NCI-H1048 (cell line): ENCODE results near the gene NBPF3.
"Not testable (repeated sequence)": the region's sequence is repeated elsewhere in the genome, so short reads cannot be mapped to it uniquely, and the experiment has no call there.

Source experiments
- DNase-seq: peaks from one replicate; lab custom pipeline; 2025; lab: John Stamatoyannopoulos, UW

Gene NBPF3

DNA sequence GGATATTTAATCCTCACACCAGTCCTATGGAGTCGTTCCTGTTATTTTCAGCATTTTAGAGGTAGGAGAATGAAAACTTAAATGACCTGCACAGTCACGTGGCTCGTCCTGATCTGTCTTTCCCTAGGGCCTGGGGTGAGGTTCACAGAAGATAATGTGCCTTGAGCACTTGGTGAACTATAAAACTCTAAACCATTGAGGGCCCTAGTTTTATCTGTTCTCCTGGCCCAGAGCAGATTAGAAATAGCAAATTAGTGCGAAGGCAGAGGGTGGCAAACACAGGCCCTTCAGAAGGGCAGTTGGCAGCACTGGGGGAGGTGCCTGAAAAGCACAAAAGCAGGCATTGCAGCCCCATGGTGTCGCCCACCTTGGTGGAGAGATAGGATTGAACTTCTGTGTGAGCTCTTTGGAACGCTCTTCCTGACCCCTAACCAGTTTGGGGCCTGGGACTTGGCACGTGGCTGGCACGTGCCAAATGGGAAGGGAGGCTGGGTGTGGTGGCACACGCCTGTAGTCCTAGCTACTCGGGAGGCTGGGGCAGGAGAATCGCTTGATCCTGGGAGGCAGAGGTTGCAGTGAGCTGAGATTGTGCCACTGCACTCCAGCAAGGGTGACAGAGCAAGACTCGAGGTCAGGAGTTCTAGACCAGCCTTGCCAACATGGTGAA is 1.2 kb upstream of the NBPF3 start:
- DNase-seq, result not testable (repeated sequence)

DNA sequence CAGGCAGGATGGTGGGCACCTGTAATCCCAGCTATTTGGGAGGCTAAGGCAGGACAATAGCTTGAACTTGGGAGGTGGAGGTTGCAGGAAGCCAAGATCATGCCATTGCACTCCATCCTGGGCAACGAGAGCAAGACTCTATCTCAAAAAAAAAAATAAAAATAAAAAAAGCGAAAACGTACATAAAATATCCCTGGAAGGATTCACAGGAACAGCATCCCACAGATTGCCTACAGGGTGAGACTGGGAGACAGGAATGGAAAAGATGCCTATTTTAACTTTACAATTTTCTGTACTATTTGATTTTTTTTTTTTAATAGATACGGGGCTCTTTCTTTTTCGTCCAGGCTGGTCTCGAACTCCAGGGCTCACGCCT is 604 bp upstream of the NBPF3 start:
- no peak for DNase-seq

DNA sequence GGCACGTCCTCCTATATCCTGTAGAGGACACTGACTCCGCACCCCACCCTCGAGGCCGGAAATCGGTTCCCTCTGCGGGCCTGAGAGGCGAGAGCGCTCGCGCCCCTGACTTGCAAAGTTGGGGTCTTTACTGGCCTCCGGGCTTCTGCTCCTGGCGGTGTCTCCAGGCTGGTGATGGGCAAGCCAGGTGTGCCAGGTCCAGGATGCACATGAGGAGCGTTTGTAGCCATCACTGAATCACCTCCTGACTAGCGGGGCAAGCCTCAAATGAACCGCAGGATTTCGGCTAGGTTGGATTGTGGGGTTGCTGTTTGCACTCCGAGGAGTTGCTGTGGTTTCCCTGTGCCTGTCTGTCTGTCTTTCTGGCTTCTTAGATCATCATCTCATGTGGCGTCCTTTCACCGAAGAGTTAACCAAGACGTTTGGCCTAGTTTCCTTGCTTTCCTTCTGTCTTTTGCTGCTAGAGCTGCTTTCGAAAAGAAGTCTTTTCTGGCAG is 741 bp downstream of the NBPF3 start:
- DNase-seq, result not testable (repeated sequence)

DNA sequence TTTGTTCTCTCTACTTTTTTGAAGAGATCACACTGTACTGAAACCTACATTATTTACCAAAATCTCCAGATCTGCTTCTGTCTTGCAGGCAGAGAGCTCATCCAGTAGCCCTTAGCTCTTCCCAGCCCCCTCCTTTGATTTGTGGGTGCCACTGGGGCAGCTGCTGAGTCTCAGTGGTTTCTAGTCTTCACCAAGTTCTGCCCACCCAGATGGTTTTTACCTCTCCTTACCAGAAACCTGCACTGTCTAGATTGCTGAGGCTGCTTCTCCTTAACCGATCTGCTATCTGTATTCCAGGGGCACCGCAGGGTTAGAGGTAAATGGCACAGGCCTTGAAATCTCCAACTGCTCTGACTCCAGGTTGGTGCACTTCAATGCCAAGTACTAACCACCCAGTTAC is 6.7 kb downstream of the NBPF3 start:
- not testable (repeated sequence) for DNase-seq

DNA sequence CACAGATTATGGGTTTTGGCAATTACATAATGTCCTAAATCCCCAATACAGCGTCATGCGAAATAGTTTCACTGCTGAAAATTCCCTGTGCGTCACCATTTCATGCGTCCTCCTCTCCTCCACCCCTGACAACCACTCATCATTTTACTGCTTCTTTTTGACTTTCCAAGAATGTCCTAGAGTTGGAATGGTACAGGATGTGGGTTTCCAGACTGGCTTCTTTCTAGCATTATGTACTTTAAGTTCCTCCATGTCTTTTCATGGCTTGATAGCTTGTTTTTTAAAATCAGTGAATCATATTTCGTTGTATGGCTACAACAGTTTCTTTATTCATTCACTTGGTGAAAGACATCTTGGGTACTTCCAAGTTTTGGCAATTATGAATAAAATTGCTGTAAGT is 7.4 kb downstream of the NBPF3 start:
- no peak for DNase-seq

DNA sequence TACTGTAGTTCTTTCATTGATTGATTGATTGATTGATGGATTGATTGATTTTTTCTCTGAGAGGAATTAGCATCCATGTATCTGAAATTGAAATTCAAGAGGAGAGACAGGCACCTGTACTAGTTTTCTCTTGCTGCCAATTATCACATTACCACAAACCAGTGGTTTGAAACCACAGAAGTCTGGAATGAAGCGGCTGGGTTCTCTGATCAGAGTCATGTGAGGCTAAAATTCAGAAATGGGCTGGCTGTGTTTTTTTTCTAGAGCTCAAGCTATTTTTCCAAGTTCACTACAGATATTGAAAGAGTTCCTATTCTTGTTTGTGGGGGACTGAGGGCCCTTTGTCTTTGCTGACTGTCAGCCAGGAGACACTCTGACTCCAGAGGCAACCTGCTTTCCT is 10.0 kb downstream of the NBPF3 start:
- no peak for DNase-seq

DNA sequence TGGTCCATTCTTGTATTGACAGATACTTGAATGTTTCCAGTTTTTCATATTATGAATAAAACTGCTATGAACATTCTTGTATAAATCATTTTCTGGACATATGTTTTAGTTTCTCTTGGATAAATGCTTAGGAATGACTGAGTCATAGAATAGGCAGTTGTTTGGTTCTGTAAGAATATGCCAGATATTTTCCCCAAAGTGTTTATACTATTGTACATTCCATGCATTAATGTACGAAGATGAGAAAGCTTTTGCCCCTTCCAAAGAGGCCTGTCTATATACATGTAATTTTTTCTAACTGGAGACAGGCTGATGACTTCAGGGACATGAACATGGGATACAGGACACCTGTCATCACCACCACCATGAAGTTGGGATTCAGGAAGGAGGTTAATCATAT is 11.3 kb downstream of the NBPF3 start:
- DNase-seq, result no peak

DNA sequence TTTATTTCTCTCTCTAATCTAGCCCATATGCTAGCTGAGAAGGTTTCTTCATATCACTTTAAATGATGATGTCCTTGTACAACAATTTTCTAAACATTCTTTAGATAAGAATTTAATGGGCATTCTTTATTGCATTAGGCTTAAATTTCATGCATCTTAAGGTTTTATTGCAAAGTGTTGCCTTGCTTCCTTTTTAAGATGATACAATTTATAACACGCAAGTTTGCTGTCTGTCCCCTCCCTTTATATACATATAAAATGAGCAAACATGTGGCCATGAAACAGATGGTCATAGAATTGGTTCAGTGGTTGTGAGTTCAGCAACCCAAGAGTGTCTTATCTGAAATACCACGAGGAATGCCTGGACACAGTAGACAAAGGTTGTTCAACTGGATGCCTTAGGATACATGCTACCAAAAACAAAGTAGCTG is 12.1 kb downstream of the NBPF3 start:
- no peak for DNase-seq

DNA sequence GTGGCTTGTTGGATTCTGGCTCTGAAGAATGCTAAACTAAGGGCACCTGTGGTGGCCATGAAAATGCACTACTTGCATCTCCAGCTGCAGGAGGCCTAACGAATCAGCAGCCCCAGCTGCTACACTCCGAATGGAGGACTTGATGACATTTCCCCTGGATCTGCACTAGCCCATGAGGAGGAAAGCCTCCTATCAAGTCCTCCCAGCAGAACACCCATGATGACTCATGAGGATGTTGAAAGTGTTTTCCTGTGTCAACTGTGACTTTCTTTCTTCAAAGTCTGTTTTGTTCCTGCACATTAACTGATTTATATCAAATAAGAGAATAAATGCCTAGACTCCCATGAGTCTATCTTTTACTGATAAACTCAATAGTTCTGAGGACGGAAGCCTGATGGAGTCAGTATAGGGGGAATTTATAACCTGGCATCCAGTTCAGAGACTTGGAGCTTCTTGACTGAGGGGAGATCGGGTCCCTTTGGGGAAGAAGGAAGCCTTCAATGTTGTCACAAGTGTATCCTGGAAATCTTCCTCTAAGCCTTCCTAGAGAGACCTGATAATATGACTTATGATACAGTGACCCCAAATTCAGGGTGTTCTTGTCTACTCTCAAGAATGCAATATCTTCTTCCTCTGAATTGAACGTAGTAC is 14.2 kb downstream of the NBPF3 start:
- not testable (repeated sequence) for DNase-seq

DNA sequence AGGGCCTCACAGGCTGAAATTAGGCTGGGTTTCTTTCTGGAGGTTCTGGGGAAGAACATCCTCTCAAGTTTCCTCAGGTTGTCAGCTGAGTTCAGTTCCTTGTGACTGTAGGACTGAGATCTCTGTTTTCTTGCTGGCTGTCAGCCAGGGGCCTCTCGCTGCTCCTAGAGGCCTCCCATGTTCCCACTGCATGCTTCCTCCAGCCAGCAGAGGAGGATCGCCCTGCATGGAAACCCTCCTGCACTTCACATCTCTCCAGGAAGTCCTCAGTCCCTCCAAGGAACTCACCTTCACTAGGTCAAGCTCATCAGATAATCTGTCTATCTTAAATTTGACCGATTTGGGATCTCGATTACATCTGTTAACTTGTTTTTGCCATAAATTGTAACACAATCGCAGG is 15.0 kb downstream of the NBPF3 start:
- not testable (repeated sequence) for DNase-seq

DNA sequence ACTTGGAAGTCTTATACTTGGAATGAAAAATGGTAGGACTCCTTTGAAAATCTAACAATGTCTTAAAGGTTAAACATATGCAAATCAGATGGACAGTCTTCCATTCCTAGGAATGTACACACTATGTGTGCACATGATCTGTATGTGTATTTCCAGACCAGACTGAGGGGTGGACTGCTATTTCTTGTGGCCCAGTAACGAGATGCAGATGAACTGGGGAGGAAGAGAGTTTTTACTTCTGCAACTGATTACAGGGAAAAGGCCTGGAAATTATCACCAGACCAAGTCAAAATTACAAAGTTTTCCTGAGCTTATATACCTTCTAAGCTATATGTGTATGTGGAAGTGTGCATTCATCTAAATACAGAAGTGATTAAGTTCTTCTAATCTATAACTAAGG is 17.7 kb downstream of the NBPF3 start:
- DNase-seq, result no peak

DNA sequence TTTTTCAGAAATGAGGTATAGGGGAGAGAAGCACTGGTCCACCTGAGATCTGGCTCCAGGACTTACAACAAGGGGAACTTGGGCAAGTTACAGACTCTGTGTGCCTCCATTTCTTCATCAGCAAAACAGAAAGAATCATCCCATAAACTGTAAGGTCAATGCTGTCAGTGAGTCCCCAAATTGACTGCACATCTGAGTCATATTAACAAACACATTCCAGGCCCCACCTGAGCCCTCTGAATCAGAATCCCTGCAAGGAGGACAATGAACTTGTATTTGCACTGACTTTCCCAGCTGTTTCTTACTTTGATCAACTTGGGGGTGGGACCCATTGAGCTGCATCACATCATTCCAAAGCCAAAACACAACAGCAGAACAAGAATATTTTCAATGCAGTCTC is 25.2 kb downstream of the NBPF3 start:
- DNase-seq, result not testable (repeated sequence)

DNA sequence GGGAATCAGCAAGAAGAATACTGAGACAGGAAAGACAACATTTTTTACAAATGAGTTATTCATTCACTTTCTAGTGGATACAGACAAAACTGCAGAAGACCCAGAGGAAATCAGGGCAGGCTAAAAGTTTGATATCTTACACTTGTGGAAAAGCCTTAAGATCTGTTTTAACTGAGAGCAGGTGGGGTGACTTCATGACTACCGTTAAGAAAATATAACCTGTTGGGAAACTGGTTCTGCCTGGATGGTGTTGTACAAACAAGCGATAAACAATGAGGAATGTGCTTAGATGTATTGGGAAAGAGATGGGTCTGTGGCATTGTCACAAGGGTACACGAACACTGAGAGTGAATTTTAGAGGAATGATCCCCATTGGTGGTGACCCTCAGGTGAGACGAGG is 28.0 kb downstream of the NBPF3 start:
- DNase-seq, result not testable (repeated sequence)

DNA sequence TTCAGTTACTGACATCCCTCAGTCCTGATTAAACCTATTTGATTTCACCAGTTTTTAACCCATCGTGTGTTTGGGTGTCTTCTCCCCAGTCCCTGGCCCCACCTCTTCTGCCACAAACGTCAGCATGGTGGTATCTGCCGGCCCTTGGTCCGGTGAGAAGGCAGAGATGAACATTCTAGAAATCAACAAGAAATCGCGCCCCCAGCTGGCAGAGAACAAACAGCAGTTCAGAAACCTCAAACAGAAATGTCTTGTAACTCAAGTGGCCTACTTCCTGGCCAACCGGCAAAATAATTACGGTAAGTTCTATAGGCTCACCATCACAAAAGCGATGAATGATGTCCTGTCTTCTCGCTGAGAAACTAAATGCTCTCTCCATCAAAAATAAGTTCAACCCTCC is 28.7 kb downstream of the NBPF3 start:
- no peak for DNase-seq

DNA sequence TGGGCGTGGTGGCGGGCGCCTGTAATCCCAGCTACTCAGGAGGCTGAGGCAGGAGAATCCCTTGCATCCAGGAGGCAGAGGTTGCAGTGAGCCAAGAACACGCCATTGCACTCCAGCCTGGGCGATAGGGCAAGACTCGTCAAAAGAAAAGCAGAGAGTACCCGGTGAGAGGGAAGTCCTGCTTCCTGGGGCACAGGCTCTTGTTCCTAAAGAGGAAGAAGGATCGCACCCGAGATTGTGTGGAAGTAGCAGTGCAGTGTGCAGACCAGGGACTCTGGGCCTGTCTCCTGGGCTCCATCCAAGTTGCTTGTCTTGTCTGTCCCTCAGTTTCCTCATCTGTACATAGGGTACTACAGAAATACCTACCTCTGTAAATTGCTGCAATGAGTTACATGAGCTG is 29.6 kb downstream of the NBPF3 start:
- DNase-seq, result no peak

DNA sequence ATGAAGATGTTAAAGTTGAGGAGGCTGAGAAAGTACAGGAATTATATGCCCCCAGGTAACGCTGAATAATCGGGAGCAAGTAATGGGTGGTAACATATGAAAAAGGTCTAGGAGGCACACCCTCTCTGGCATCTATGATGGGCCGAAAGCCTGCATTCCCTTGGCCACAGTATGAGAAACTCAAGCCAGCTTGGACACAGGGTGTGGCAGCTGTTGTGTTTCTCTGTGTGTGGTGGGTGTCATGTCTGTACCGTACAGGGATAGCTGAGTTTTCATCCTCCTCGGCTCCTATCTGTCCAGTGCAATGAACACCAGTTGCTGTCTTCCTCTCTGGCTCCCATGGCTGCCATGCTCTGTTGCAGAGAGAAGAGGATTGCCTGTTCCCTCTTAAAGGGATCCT is 32.9 kb downstream of the NBPF3 start:
- no peak for DNase-seq

DNA sequence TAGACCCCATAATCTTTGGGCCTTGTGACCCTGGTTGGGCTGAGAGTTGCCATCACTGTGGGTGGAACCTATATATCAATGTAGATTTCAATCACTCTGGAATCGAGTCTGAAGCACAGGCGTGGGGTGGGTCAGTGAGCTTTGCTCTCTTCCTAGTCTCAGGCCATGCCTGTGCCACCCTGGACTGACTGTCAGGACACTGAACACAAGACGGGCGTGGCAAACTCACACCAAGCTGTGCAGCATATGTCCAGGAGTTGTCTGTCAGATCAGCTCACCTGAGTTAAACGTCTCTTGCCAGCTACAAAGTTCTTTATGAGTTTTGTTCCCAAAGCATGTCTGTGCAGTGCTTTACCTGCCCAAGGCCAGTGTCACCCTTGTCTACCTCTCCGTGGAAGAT is 38.4 kb downstream of the NBPF3 start:
- no peak for DNase-seq

DNA sequence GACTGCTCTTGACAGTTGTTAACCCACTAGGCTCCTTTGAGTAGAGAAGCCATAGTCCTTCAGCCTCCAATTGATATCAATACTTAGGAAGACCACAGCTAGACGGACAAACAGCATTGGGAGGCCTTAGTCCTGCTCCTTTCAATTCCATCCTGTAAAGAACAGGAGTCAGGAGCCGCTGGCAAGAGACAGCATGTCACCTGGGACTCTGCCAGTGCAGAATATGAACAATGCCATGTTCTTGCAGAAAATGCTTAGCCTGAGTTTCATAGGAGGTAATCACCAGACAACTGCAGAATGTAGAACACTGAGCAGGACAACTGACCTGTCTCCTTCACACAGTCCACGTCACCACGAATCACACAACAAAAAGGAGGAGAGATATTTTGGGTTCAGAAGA is 43.9 kb downstream of the NBPF3 start:
- DNase-seq, result not testable (repeated sequence)

DNA sequence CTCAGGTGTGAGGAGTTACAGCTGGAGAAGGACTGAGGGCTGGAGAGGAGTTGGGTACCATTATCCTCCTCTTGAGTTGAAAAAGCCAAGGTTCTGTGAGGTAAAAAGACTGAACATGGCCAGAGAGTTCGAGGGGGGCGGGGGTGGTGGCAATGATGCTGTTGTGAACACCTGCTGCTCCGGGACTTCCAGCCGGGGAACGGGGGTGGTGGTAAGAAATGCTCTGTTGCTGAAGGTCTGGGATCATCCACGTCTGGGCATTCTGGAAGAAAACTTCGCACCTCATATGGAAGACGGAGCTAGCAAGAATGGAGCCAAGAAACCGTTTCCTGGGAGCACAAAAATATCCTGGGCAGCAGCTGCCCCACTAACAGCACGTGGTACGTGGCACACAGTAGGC is 49.2 kb downstream of the NBPF3 start:
- DNase-seq, result no peak

DNA sequence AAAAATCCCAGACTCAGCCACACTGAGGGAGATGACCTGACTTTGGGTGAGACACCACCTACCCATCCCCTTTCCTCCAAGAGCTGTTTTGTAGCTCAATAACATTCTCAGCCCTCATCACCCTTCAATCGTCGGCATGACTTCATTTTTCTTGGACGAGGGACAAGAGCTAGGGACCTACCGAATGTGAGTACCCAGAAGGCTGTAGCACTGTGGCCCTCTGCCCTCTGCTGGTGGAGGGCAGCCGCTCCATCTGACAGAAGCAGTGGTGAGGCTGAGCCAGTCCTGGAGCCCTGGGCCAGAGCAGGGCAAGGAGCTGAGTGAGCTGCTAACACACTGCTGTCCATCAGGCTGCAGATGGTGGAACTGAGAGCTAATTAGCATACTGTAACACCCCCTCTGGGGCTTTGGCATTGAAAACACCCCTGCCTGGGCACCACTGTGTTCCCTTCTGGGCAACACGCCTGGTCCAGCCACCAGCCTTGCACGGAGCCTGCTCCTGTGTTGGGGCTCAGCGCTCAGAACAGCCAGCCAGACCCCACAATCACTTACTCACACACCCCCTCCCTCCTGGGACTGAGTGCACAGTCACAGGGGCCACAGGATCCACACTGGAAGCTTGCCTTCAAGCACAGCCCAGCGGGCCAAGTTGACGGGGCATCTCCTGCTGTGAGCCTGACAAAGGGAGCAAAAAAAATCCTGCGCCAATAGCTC is 51.0 kb downstream of the NBPF3 start:
- DNase-seq, result no peak

DNA sequence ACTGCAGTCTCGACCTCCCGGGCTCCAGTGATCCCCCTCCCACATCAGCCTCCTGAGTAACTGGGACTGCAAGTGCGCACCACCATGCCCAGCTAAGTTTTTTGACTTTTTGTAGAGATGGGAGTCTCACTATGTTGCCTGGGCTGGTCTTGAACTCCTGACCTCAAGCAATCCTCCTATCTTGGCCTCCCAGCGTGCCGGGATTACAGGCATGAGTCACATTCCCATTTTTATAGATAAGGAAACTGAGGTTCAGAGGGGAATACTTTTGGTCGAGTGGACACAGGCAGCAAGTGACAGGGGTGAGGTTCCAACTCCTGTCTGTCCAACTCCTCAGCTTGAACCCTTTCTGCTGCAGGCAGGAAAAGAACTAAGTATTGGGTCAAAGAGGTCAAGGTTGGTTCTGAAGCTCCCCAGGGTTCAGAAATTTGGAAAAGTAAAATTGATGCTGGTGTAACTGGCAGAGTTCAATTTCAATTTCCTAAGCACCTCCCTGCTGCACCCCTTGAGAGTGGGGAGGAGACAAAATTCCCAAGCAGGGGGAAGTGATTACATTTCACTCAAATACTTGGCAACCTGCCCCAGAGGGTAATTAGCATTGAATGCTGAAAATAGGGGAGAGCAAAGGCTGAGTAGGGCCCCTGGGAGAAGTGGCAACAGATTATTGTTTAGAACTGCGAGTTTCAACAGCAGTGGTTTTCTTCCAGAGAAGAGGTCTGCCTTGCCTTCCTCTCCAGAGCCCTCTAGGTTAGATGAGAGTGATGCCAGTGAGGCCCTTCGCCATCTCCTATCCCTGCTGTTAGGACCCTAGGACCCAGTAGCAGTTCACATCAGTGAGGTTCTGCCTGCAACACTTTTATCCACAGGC is 51.8 kb downstream of the NBPF3 start:
- no peak for DNase-seq

DNA sequence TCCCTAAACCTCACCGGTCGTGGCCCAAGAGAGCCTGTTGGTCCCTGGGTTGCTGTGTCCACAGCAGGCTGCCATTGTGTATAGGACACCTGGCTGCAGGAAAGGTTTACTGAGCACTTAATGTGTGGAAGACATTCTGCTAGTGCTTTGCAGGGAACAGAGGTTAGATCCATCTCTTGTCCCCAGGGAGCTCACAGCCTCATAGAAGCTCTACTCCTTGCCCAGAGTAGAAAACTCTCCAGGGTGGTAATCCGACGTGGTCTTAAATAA is 52.4 kb downstream of the NBPF3 start:
- DNase-seq, result no peak

DNA sequence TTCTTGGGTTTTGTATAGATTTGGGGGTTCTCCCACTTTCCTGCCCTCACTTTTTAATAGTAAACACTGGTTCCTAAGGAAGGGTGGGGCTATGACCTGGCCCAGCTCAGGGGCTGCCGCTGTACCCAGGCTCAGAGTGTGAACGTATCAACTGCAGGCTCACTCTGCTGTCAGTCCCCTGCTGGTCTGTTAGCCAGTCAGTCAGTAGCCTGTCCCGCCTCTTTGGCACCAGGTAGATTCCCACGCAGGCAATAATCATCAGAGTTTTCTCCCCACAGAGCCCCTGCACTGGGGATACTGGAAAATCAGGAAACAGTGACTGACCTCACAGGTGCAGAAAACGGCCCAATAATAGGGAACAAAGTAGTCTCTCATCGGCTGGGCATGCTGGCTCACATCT is 54.3 kb downstream of the NBPF3 start:
- DNase-seq, result no peak
